HG03575 (cell line): ENCODE measurements around the gene TENT4A.
A peak's percentile ranks its signal among the peaks of the same experiment; 100 is the strongest.

Experiments used
- ATAC-seq: cut with Tn5 transposase; IDR thresholded peaks from one replicate; pipeline ENCODE4 v1.9.1; 2021; ENCODE audit not compliant: unreplicated experiment, insufficient number of reproducible peaks, low FRiP score; ENCODE audit errors: extremely low read depth

TENT4A gene

DNA sequence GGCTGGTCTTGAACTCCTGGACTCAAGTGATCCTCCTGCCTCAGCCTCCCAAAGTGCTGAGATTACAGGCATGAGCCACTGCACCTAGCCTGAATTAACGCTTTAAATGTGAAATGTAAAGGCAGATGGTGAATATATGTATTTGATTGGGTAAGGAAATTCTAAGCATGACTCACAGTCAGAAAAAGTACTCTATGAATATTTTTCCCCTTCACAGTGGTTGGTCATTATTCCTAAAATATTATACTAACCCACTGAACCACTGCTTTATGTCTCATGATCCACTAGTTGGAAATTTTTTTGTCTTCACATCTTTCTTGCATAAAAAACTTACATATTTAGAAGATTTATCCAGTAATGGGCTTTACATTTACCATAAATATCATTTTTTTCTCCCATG lies 14.5 kb upstream of the TENT4A start:
- no peak for ATAC-seq

DNA sequence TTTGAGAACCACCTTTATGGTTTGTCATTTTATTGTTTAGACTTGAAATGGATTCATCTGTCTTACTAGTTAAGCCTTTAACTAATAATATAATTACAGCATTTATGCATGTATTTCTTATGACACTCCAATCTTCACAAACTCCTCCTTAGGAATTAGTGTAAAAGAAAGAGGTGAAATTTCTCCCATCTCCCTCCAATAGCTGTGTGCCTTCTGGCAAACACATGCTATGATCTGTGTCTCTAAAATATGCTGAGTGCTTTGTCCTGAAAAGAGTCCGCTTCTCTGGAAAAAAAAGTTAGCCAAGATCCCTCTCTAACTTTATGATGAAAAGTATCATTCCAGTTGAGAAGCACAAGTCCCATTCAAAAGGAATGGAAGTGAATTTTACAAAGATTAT lies 13.9 kb upstream of the TENT4A start:
- ATAC-seq, result no peak

GRCh38 chr5:6700074-6700684 lies 13.1 kb upstream of the TENT4A start:
- ATAC-seq, result no peak

- no peak for ATAC-seq
Measured at GRCh38 chr5:6700685-6701355, 12.4 kb upstream of the TENT4A start.

GRCh38 chr5:6701491-6701890 lies 11.7 kb upstream of the TENT4A start:
- no peak for ATAC-seq

- no peak for ATAC-seq
Measured at GRCh38 chr5:6702633-6703032, 10.6 kb upstream of the TENT4A start.

DNA sequence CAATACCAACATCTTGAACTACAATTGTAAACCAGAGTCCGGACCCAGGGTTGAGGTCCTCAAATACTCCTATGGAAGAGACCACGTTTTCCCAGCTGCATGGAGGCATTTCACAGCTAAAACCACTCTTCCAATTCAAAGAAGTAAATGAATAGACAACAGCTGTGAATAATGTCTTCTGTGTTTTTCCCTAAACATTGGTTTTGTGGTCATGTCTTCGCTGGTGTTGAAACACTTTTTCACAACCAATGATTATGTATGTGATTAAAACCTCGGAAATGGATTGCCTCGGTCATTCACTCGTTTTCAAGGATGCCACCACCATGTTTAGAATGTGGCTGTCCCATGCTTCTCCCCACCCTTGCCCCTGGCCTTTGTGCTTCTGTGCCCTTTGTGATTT lies 9.4 kb upstream of the TENT4A start:
- ATAC-seq, result no peak

- no peak for ATAC-seq
Measured at GRCh38 chr5:6704361-6704851, 8.8 kb upstream of the TENT4A start.

DNA sequence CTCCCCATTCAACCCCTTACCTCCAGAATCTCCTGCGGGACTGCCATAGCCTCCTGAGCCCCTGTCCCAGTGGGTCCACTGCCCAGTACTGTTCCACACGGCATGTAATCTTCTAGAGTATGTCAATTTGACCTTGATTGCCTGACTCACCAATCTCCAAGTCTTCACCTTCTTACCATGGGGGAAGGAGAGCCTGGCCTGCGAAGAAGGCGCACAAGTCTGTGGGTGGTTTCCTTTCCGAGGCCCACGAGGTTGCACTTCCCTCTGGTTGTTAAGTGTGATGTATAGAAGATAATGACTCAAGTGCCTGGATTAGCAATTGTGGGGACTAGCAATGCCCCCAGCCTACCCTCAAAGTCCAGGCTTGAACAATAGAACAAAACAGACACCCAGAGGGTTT lies 8.1 kb upstream of the TENT4A start:
- ATAC-seq, result peak; percentile 58

GRCh38 chr5:6705959-6706358 lies 7.3 kb upstream of the TENT4A start:
- no peak for ATAC-seq

- no peak for ATAC-seq
Measured at GRCh38 chr5:6707852-6708251, 5.4 kb upstream of the TENT4A start.

DNA sequence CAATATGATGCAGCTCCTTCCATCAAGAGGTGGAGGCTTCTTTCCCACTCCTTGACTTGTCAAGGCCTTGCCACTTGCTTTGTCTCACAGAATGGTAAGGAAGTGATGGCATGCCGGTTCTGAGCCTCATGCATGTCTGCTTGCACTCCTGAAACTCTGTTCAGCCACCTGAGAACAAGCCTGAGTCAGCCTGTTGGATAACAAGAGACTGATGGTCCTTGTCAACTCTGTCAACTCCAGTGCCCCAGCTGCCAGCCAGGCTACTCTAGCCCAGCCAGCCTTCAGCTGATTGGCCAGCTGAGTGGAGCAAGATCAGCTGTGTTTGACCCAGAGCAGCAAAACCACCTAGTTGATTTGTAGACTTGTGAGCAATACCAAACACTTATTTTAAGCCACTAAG lies 4.4 kb upstream of the TENT4A start:
- no peak for ATAC-seq

- ATAC-seq, result no peak
Measured at GRCh38 chr5:6710070-6710469, 3.2 kb upstream of the TENT4A start.

DNA sequence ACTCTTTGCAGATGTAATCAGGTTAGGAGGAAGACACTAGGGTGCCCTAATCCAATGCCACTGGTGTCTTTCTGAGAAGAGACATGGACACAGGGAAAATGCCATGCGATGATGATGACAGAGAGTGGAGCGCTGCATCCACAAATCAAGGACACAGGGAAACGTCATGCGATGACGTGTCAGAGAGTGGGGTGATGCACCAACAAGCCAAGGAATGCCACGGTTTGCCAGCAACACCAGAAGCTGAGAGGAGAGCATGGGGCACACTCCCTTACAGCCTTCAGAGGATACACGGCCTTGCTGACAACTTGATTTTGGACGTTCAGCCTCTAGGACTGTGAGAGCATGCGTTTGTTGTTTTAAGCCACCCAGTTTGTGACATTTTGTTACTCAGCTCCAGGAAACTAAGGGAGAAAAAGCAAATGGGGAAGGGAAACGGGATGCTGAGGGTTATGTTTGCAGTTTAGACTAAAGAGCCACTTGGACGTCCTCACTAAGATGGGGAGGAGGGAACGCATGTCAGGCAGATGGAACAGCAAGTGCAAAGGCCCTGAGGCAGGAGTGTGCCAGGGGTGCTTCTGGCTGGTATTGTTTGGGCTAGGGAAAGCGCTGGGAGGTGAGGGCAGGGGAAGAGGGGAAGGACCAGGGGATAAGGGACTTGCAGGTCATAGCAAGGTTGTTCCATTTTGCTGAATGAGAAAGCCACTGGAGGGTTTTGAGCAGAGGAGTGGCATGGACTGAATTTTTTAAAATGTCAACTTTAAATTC lies 2.5 kb upstream of the TENT4A start:
- ATAC-seq, result no peak

GRCh38 chr5:6711409-6712141 lies 1.7 kb upstream of the TENT4A start:
- ATAC-seq, result no peak

DNA sequence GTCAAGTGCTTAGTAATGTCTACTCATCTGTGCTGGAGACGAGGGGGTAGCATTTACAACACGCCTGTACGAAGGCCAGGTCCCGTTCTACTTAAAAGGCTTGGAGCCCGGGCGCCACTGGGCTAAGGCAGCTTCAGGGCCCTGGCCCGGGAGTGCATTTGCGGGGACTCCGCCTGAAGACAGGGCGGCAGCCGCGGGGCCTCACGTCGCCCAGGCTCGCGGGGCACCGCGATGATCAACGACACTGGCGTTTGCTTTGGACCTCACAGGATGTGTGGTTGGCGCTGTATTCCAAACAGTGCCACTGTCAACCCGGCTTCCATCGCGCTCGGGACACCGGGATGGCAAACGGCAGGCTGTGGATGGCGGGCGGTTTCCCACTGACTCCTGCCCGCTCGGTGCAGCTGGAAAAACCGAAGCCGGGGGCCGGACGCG lies 1.1 kb upstream of the TENT4A start:
- ATAC-seq, result no peak

DNA sequence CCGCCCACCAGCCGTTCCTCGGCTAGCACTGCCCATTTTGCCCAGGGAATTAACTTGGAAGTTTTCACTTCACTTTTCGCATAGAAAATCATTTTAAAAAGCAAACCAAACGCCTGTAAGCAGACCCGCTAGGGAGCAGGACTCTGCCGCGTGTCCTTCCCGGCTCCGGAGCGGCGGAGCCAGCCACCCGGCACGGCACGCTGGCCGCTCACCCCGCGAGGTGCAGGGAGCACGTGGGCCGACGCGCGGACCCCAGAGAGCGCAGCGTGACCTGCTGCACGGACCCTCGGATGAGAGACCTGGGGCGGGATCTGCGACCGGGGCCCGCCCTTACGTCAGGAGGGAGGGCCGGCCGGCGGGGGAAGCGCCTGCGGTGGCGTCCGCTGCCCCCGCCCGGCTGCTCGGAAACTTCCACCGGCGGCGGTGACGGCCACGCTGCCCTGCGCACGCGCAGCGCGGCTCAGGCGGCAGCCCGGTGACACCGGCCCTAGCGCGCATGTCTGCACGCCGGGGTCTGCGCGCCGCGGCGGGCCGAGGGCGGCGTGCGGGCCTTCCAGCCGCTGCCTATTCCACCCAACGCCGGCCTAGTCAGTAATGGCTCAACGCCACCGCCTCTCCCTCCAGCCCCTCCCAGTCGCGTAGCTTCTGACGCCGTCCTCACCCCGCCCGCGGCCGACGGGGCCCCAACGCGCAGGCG lies 507 bp upstream of the TENT4A start:
- peak; percentile 29 for ATAC-seq

GRCh38 chr5:6714226-6715041 lies 1.2 kb downstream of the TENT4A start:
- no peak for ATAC-seq
